ENCODE data around the gene GPS2. TPM values are rescaled to one million over a fixed set of nuclear protein-coding genes. Genes with fewer than 3 reads are reported as not detected.
A peak's percentile ranks its signal among the peaks of the same experiment; 100 is the strongest.

Gene GPS2
- total and polyA plus RNA-seq, 2 of the 4 experiments (the other 2 are of a cell fraction), result 36.2 to 50.9 TPM

- ChIA-PET POLR2A (ENCODE audit: unreplicated experiment) (interaction anchor here (0.5 kb wide), 1 partner anchor 1854 kb away, joined by 3 read pairs; no protein-coding TSS in a partner anchor), CTCF (interaction anchor here (0.6 to 4.1 kb wide), 6 partner anchors 15 to 205 kb away, joined by 3 to 19 read pairs (median 4); partner anchors contain the start of gene SENP3)
- Histone ChIP-seq H3K9me1 (ENCODE audit: insufficient read depth, low read length) (peaks cover 21% of the 10 kb centered on the region), H3K27ac (ENCODE audit: insufficient read depth, low read length) (no peak overlapping the region), H2BK15ac (ENCODE audit: low read depth, low read length) (no peak overlapping the region), H3K4me1 (ENCODE audit: control insufficient read depth, insufficient read depth, low read length) (peaks cover 32% of the 10 kb centered on the region), H2AK9ac (replicated peaks; ENCODE audit: low read depth, low read length, poor library complexity) (peak overlapping the region; percentile 52), H3K9me3 (ENCODE audit: control insufficient read depth, insufficient read depth, low read length) (no peaks in the 10 kb centered on the region), H3K4me3 (ENCODE audit: insufficient read depth, low read depth, low read length) (no peak overlapping the region), H4K20me1 (ENCODE audit: insufficient read depth, low read length) (peaks cover 18% of the 10 kb centered on the region; the same call in 1 of the 2 replicates), H3K4me2 (ENCODE audit: low read depth, low read length) (no peak overlapping the region), H2AK5ac (ENCODE audit: low read depth, low read length) (peak overlapping the region; percentile 53), H3K18ac (ENCODE audit: low read depth, low read length) (no peak overlapping the region), H3K4ac (ENCODE audit: low read depth, low read length) (peak overlapping the region; percentile 55; the same call in 1 of the 2 replicates), H3K27me3 (ENCODE audit: control insufficient read depth, insufficient read depth, low read length) (no peaks in the 10 kb centered on the region), H3K36me3 (ENCODE audit: control insufficient read depth, insufficient read depth, low read length) (no peaks in the 10 kb centered on the region), H2BK5ac (ENCODE audit: low read depth, low read length, poor library complexity, severe bottlenecking) (no peak overlapping the region), H3K79me1 (ENCODE audit: low read depth in 1 of 2, low read length in 2 of 2) (peaks cover 20 to 41% of the 10 kb centered on the region in 2 experiments; a peak in 3 of 4 replicates), H3K14ac (replicated peaks; ENCODE audit: low read depth, low read length) (no peak overlapping the region; the same call in 1 of the 2 replicates), H2AFZ (replicated peaks; ENCODE audit: low read length, poor library complexity) (peak overlapping the region; percentile 83), H3K56ac (ENCODE audit: extremely low read depth, insufficient read depth, low read length) (no peak overlapping the region), H4K91ac (ENCODE audit: insufficient read depth, low read depth, low read length) (0 out of 2 replicates have a peak overlapping the region, but pooled peaks have one; percentile 27), H3K23ac (ENCODE audit: low read depth, low read length) (no peak overlapping the region), H3K9ac (ENCODE audit: low read depth, low read length) (no peak overlapping the region), H2BK20ac (ENCODE audit: low read depth, low read length) (no peak overlapping the region), H4K5ac (ENCODE audit: low read depth, low read length) (0 out of 2 replicates have a peak overlapping the region, but pooled peaks have one; percentile 26), H4K8ac (ENCODE audit: low read depth in 2 of 2, low read length in 2 of 2) (peak overlapping the region in 1 of 2 experiments; percentile 29; a peak in 1 of 4 replicates), H2BK120ac (ENCODE audit: low read depth, low read length) (no peak overlapping the region)
- no TSS peak for BruUV-seq (replicated peaks)
- in situ Hi-C loops (cut with MboI; ENCODE audit: low sequenced_read_pairs), result loop anchor here (5.0 to 10.0 kb wide), 2 partner anchors 36 to 199 kb away; partner anchors contain the start of genes PLSCR3 and TNFSF13
- WGBS, 2 experiments (ENCODE audit: extremely low coverage in 2 of 2, insufficient read length in 1 of 2), result 14% methylated on average over 4 of the region's 12 CpGs; no CpG with 5 or more reads in 1 of the 2 experiments
- intact Hi-C loops (cut with micrococcal nuclease), result no loop called here
- dilution Hi-C loops (cut with HindIII; ENCODE audit: low sequenced_read_pairs, unreplicated experiment), result no loop called here
- no peak for ATAC-seq (ENCODE audit: low read depth)
- peak; percentile 53 for DNase-seq
- TF ChIP-seq CEBPB (IDR thresholded peaks at IDR 0.05; ENCODE audit: low read depth, low read length) (no peak), USF2 (IDR thresholded peaks at IDR 0.05; ENCODE audit: low read depth, low read length) (no peak), MXI1 (IDR thresholded peaks at IDR 0.05; ENCODE audit: borderline replicate concordance, low read depth, low read length) (no peak), MAZ (IDR thresholded peaks at IDR 0.05; ENCODE audit: borderline replicate concordance, low read depth, low read length) (peak; percentile 62; the same call in 1 of the 2 replicates), RFX5 (IDR thresholded peaks at IDR 0.05; ENCODE audit: low read depth, low read length) (no peak), NFE2L2 (IDR thresholded peaks at IDR 0.05; ENCODE audit: low read depth, low read length) (no peak), CTCF (conservative IDR thresholded peaks at IDR 0.05; ENCODE audit: low read depth, low read length) (peak; percentile 74), CHD1 (IDR thresholded peaks at IDR 0.05; ENCODE audit: low read depth, low read length) (no peak), SMC3 (IDR thresholded peaks at IDR 0.05; ENCODE audit: low read depth, low read length) (peak; percentile 62), RAD21 (IDR thresholded peaks at IDR 0.05; ENCODE audit: low read length) (peak; percentile 74), BHLHE40 (IDR thresholded peaks at IDR 0.05; ENCODE audit: low read depth, low read length) (no peak)
- TF ChIP-seq, protein P1, sequence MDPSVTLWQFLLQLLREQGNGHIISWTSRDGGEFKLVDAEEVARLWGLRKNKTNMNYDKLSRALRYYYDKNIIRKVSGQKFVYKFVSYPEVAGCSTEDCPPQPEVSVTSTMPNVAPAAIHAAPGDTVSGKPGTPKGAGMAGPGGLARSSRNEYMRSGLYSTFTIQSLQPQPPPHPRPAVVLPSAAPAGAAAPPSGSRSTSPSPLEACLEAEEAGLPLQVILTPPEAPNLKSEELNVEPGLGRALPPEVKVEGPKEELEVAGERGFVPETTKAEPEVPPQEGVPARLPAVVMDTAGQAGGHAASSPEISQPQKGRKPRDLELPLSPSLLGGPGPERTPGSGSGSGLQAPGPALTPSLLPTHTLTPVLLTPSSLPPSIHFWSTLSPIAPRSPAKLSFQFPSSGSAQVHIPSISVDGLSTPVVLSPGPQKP (IDR thresholded peaks at IDR 0.05; ENCODE audit: borderline replicate concordance, low read depth, low read length), result no peak
Measured at GRCh38 chr17:7356072-7356549, 41.0 kb upstream of the GPS2 start.

Measured in IMR-90 (cell line).